ENCODE measurements around the gene KCNJ6.

DNA sequence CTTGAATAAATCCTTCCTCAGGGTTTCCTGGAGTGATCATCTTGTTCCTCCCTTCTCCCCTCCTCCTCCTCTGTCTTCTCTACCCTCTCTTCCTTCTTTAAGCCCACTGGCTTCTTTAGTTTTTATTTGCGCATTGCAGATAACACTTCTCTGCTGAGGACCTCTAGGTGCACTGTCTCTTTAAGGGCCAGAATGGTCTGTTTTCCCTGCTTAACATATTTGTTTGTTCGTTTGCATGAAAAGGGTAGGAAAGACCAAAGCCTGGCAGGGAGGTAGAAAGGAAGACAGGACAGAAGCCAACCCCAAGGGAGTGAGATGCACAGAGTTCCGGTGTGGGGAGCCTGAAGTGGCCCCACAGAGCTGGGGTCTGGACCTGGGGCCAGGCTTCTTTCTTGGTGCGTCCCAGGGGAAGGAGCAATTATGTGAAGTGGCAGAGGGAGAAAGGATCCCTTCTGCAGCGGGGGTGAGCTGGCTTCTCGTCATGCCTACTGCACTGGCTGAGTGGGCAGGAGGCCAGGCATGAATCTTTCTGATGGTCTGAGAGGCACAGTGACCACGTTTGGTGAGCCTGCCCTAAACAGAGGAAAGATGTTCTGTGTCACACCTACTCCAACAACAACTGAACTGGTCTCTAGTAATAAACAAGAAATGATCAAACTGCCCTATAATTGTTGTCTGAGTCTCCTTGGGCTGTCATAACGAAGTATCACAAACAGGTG lies 232.7 kb downstream of the KCNJ6 start:
- TF ChIP-seq, protein P1, sequence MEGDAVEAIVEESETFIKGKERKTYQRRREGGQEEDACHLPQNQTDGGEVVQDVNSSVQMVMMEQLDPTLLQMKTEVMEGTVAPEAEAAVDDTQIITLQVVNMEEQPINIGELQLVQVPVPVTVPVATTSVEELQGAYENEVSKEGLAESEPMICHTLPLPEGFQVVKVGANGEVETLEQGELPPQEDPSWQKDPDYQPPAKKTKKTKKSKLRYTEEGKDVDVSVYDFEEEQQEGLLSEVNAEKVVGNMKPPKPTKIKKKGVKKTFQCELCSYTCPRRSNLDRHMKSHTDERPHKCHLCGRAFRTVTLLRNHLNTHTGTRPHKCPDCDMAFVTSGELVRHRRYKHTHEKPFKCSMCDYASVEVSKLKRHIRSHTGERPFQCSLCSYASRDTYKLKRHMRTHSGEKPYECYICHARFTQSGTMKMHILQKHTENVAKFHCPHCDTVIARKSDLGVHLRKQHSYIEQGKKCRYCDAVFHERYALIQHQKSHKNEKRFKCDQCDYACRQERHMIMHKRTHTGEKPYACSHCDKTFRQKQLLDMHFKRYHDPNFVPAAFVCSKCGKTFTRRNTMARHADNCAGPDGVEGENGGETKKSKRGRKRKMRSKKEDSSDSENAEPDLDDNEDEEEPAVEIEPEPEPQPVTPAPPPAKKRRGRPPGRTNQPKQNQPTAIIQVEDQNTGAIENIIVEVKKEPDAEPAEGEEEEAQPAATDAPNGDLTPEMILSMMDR (IDR thresholded peaks at IDR 0.05; ENCODE audit: low read length) = no peak
- no peak for TF ChIP-seq EZH2 (IDR thresholded peaks at IDR 0.05; ENCODE audit: borderline replicate concordance, low read length)
